Endothelial cell of umbilical vein (primary cell): ENCODE data around the gene XYLT1.

Experiments used
- CTCF ChIP-seq, 2 donors: IDR thresholded peaks; 1 replicate in 1 of 2; 2 replicates in 1 of 2; pipeline ENCODE4 v1.5.1; 2011; ENCODE audit warnings: low read length in 2 of 2, mild to moderate bottlenecking in 2 of 2, moderate library complexity in 2 of 2, control low read depth in 1 of 2, inconsistent platforms in 1 of 2, low read depth in 1 of 2; ENCODE audit not compliant: insufficient read depth in 1 of 2; ENCODE audit errors: extremely low read depth in 1 of 2
- EZH2 ChIP-seq: IDR thresholded peaks from 2 replicates; pipeline ENCODE4 v1.6.1; 2012; ENCODE audit warnings: borderline replicate concordance, low read depth, mild to moderate bottlenecking, moderate library complexity, low read length, inconsistent platforms; ENCODE audit not compliant: severe bottlenecking
- FOS ChIP-seq: IDR thresholded peaks from 2 replicates; pipeline ENCODE4 v1.6.1; 2011; ENCODE audit warnings: mild to moderate bottlenecking, low read length, moderate library complexity, borderline replicate concordance; ENCODE audit not compliant: insufficient read depth
- MAX ChIP-seq: IDR thresholded peaks from 2 replicates; pipeline ENCODE4 v1.6.1; 2011; ENCODE audit not compliant: insufficient read depth, insufficient read length
- MYC ChIP-seq: IDR thresholded peaks from one replicate; pipeline ENCODE4 v1.6.1; 2011; ENCODE audit warnings: mild to moderate bottlenecking, low read depth, low read length
- POLR2A ChIP-seq: IDR thresholded peaks from 2 replicates; pipeline ENCODE4 v1.6.1; 2012; ENCODE audit warnings: low read depth, mild to moderate bottlenecking, control low read depth, low read length
- POLR2AphosphoS5 ChIP-seq: IDR thresholded peaks from 2 replicates; pipeline ENCODE4 v1.6.1; 2012; ENCODE audit warnings: low read depth, mild to moderate bottlenecking, control low read depth, low read length, moderate library complexity; ENCODE audit not compliant: insufficient read depth

- TF ChIP-seq CTCF (IDR thresholded peaks at IDR 0.05; ENCODE audit: extremely low read depth in 1 of 2, insufficient read depth in 1 of 2, low read depth in 1 of 2, low read length in 2 of 2) (no peak), POLR2A (no peak), MYC (no peak), POLR2AphosphoS5 (no peak), MAX (no peak), EZH2 (no peak), FOS (no peak)
These were observed 409.4 kb downstream of the XYLT1 start for GRCh38 chr16:17061326-17061725.
